ENCODE results near the gene ACLY.
"Not testable (repeated sequence)": the region's sequence is repeated elsewhere in the genome, so short reads cannot be mapped to it uniquely, and the experiment has no call there.

ACLY gene

DNA sequence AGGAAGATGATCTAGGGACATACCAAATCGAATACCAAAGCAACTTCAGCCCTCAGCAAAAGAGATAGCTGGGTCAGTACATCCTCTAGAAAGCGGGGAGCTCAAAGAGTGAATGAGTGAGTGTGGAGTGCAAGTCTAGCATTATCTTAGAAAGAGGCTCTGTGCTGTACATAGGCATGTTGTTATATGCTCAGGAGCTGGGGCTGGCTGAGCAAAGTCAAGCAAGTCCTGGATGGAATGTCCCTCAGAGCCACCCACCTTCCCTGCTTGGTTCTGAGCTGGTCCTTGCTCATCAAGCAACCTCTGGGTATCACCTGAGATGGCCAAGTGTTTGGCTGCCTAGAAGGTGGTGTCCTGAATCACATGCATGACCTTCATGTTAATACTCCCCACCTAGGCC lies 48.7 kb downstream of the ACLY start:
- DNase-seq, result no peak

- no peak for DNase-seq
These were observed 49.3 kb downstream of the ACLY start for GRCh38 chr17:41869426-41869825.

DNA sequence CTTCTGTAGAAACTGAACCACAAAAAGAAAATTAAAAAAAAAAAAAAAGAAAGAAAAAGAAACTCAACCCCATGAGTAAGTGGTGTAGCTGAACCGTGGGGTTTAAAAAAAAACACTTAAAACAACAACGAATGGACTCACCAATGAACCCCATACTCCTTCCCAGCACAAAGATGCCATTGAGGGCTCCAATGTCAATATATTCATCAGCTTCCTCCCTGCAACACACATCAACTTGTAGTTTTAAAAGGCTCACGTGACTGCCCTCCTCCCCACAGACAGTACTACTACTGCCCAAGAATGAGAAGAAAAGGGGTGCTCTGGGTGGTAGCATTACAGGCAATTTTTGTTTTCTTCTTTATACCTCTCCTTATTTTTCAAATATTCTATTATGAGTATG lies 50.2 kb downstream of the ACLY start:
- DNase-seq, result no peak

- no peak for DNase-seq
These were observed 53.2 kb downstream of the ACLY start for GRCh38 chr17:41865596-41865893.

GRCh38 chr17:41864836-41865595 lies 53.7 kb downstream of the ACLY start, which contains the start of gene KLHL11:
Gene KLHL11, minus strand, starts transcription at chr17:41865423. Its CDS starts 53 bp downstream, at chr17:41865370.
- DNase-seq, result peak; percentile 76

GRCh38 chr17:41864498-41864835 lies 54.3 kb downstream of the ACLY start:
- DNase-seq, result no peak

GRCh38 chr17:41863074-41863848 lies 55.5 kb downstream of the ACLY start:
- no peak for DNase-seq

GRCh38 chr17:41860254-41860931 lies 58.4 kb downstream of the ACLY start:
- no peak for DNase-seq

- not testable (repeated sequence) for DNase-seq
These were observed 67.4 kb downstream of the ACLY start for GRCh38 chr17:41851382-41851781.

- no peak for DNase-seq
These were observed 69.3 kb downstream of the ACLY start for GRCh38 chr17:41849251-41849990.

DNA sequence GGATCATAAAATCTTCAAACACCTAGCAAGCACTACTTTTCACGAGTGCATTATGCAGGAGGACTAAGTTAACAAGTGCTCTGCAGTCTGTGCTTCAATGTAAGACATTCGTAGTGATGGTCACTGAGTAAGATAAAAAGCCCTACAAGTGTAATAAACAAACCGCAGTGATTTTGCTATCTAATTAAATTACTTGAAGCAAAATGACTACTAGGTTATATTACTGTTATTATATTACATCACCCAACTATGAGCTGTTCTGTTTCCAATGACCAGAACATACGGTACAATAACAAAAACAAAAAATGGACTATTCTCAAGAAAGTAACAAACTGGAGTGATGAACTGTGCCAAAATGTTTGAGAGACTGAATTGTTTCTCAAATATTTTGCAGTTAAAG lies 70.0 kb downstream of the ACLY start:
- no peak for DNase-seq

GRCh38 chr17:41844971-41845370 lies 73.8 kb downstream of the ACLY start:
- DNase-seq, result no peak

DNA sequence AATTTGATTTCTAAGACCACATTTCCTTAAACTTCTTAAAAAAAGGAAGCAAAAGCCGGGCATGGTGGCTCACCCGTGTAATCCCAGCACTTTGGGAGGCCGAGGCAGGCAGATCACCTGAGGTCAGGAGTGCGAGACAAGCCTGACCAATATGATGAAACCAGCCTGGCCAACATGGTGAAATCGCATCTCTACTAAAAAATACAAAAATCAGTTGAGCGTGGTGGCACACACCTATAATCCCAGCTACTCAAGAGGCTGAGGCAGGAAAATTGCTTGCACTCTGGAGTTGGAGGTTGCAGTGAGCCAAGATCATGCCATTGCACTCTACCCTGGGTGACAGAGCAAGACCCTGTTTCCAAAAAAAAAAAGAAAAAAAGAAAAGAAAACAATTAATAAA lies 78.0 kb downstream of the ACLY start:
- DNase-seq, result not testable (repeated sequence)

DNA sequence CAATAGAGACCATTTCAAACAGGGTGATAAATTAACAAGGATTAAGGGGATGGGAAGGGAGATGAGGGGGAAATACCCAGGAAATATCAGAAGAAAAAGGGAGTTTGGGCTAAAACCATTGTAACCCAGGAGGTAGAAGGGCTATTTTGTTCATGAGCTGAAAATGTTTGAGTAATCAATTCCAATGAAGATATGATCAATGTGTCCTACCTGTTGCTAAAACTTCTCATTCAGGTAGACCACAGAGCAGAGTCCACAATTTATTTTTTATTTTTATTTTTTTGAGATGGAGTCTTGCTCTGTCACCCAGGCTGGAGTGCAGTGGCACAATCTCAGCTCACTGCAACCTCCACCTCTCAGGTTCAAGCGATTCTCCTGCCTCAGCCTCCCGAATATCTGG lies 79.3 kb downstream of the ACLY start:
- not testable (repeated sequence) for DNase-seq

- no peak for DNase-seq
These were observed 80.8 kb downstream of the ACLY start, which contains the start of gene KLHL10 for GRCh38 chr17:41837761-41838538. Gene KLHL10, plus strand, starts transcription at chr17:41837825. Its CDS starts 108 bp downstream, at chr17:41837933.

DNA sequence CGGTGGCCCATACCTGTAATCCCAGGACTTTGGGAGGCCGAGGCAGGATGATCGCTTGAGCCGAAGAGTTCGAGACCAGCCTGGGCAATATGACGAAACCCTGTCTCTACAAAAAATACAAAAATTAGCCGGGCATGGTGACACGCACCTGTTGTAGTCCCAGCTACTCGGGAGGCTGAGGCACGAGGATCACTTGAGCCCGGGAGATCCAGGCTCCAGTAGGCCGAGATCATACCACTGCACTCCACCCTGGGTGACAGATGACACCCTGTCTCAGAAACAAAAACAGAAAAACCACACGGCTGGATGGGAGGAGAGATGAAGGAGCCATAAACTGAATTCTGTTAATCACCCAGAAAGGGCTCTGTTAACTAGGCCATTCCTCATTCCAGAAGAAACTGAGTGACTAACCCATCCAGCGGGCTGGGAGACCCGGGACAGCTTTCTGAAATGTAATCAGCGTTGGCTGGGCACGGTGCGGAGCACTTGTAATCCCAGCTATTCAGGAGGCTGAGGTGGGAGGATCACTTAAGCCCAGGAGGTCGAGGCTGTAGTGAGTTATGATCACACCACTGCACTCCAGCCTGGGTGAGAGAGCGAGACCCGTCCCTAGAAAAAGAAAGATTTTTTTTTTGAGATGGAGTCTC lies 82.1 kb downstream of the ACLY start:
- DNase-seq, result no peak

- peak; percentile 29 for DNase-seq
These were observed 82.8 kb downstream of the ACLY start, which contains the start of gene NT5C3B for GRCh38 chr17:41835800-41836549. Gene NT5C3B, minus strand, starts transcription at chr17:41836232. Its CDS starts 39 bp downstream, at chr17:41836193.

DNA sequence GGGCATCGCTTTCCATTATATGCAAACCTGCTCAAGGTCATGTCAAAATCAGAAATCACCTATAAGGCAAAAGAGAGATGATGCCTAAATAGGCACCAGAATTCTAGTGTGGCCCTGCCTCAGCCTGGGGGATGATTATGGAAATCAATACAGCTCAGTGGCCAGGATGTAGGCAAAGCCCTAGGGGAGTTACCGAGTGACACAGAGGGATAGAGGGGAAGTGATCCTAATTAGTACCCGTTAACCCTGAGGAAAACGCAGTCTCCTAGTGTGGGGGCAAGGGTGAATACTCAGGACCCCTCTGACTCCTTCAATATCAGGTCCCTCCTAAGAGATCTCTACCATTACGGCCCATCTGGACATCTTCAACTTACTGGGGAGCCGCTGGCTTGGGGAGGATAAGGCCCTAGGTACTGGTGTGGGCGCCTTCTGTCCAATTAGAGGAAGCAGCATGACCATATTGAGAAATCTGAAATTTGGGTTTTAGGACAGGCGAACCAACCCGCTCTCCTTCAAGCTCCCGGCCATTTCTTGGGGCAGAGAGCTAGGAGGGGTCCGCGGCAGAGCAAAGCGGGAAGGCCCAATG lies 83.4 kb downstream of the ACLY start:
- DNase-seq, result no peak

GRCh38 chr17:41829961-41830360 lies 88.8 kb downstream of the ACLY start:
- DNase-seq, result not testable (repeated sequence)

- DNase-seq, result no peak
These were observed 93.4 kb downstream of the ACLY start for GRCh38 chr17:41825175-41825845.

All from DMS79 (cell line).